Tibial nerve (tissue), 4 donors: ENCODE data around the gene FNTB. TPM values are rescaled to one million over a fixed set of nuclear protein-coding genes. Genes with fewer than 3 reads are reported as not detected.

Experiments used
- DNase-seq, 2 donors: peaks; one replicate each; pipeline ENCODE4 v3.0.0-alpha.2; 2019; ENCODE audit warnings: low spot score in 2 of 2
- H3K27ac ChIP-seq, 4 donors: fragments of 200-600 bp; sonication (generic) in 3 of 4; one replicate each; pipeline ENCODE4 v1.5.1; 2017 to 2019; ENCODE audit warnings: mild to moderate bottlenecking in 1 of 4
- H3K27me3 ChIP-seq, 2 donors: fragments of 200-600 bp; sonication (generic) in 1 of 2; one replicate each; pipeline versions ENCODE4 v1.5.1 to v1.6.0; 2017 to 2019
- H3K36me3 ChIP-seq, 3 donors: fragments of 200-600 bp; sonication (generic); one replicate each; pipeline ENCODE4 v1.5.1; 2018 to 2019
- H3K4me1 ChIP-seq, 4 donors: fragments of 200-600 bp; sonication (generic) in 3 of 4; one replicate each; pipeline ENCODE4 v1.5.1; 2017 to 2019
- H3K4me3 ChIP-seq, 4 donors: fragments of 200-600 bp; sonication (generic) in 3 of 4; one replicate each; pipeline ENCODE4 v1.5.1; 2017 to 2019; ENCODE audit warnings: mild to moderate bottlenecking in 1 of 4, moderate library complexity in 1 of 4
- H3K9me3 ChIP-seq, 4 donors: fragments of 200-600 bp; sonication (generic) in 3 of 4; one replicate each; pipeline ENCODE4 v1.5.1; 2017 to 2019
- CTCF ChIP-seq, 5 experiments: fragments of 200-600 bp in 3 of 5; fragments of 450-650 bp in 2 of 5; sonication (generic) in 3 of 5; IDR thresholded peaks; one replicate each; pipeline ENCODE4 v1.5.1; 2016 to 2019; ENCODE audit warnings: antibody characterized with exemption in 5 of 5, mild to moderate bottlenecking in 3 of 5, moderate library complexity in 2 of 5
- EP300 ChIP-seq, 2 donors: sonication (generic); formaldehyde crosslinking; IDR thresholded peaks; one replicate each; pipeline ENCODE4 v1.6.1; 2017; ENCODE audit warnings: antibody characterized with exemption in 2 of 2, mild to moderate bottlenecking in 1 of 2
- POLR2A ChIP-seq, 2 donors: fragments of 450-650 bp; IDR thresholded peaks; one replicate each; pipeline ENCODE4 v1.6.1; 2017; ENCODE audit warnings: antibody characterized with exemption in 2 of 2, mild to moderate bottlenecking in 2 of 2, moderate library complexity in 2 of 2
- WGBS, 2 donors: methylation state at CpG; one replicate each; pipeline ENCODE4 v1.1.5; 2018; 5-methylcytosine and 5-hydroxymethylcytosine counted together
- total RNA-seq, 4 donors: library from RNA; depleted of rRNA; stranded (reverse); fragments of >200 nt; gene quantifications; one replicate each; pipeline ENCODE4 v1.1.0, GENCODE V29; 2016

Gene FNTB
- total RNA-seq, 4 donors from 2014 or later = 21.0 to 34.5 (median 31.0) TPM

- TF ChIP-seq EP300 (IDR thresholded peaks at IDR 0.05) (no peak), CTCF (IDR thresholded peaks at IDR 0.05) (no peak), POLR2A (IDR thresholded peaks at IDR 0.05) (no peak)
- Histone ChIP-seq H3K9me3 (no peaks in the 10 kb centered on the region), H3K27me3 (no peaks in the 10 kb centered on the region), H3K4me3 (no peak overlapping the region), H3K36me3 (no peaks in the 10 kb centered on the region), H3K27ac (peak overlapping the region in 1 of 4 donors; percentile 26), H3K4me1 (peaks cover 0 to 23% (median 7%) of the 10 kb centered on the region in 4 donors)
- DNase-seq = no peak
- 78 to 82% methylated on average over 5 of the region's 5 CpGs for WGBS, 2 donors
Observed at GRCh38 chr14:64992328-64992885, 5.7 kb downstream of the FNTB start.

- no peak for DNase-seq
- Histone ChIP-seq H3K9me3 (no peaks in the 10 kb centered on the region), H3K27me3 (no peaks in the 10 kb centered on the region), H3K36me3 (no peaks in the 10 kb centered on the region), H3K27ac (peak overlapping the region in 1 of 4 donors; percentile 26), H3K4me1 (peaks cover 0 to 16% (median 2%) of the 10 kb centered on the region in 4 donors), H3K4me3 (no peak overlapping the region)
- TF ChIP-seq POLR2A (IDR thresholded peaks at IDR 0.05) (no peak), CTCF (IDR thresholded peaks at IDR 0.05) (no peak), EP300 (IDR thresholded peaks at IDR 0.05) (no peak)
- 98% methylated on average over 3 of the region's 3 CpGs for WGBS, 2 donors
Observed at GRCh38 chr14:64993266-64993930, 6.7 kb downstream of the FNTB start.

- no peaks in the 10 kb centered on the region for H3K36me3 ChIP-seq
- no peak for TF ChIP-seq POLR2A (IDR thresholded peaks at IDR 0.05)
- TF ChIP-seq EP300 (IDR thresholded peaks at IDR 0.05) = no peak
- TF ChIP-seq CTCF (IDR thresholded peaks at IDR 0.05) = no peak
Observed at GRCh38 chr14:64994540-64994939, 7.8 kb downstream of the FNTB start.

GRCh38 chr14:64995291-64995690 is 8.6 kb downstream of the FNTB start:
- no peaks in the 10 kb centered on the region for H3K36me3 ChIP-seq
- no peak for TF ChIP-seq POLR2A (IDR thresholded peaks at IDR 0.05)
- no peak for TF ChIP-seq EP300 (IDR thresholded peaks at IDR 0.05)
- no peak for TF ChIP-seq CTCF (IDR thresholded peaks at IDR 0.05)
- H3K9me3 ChIP-seq = no peaks in the 10 kb centered on the region
- no peak overlapping the region for H3K4me3 ChIP-seq
- 93 to 96% methylated on average over 3 of the region's 3 CpGs for WGBS, 2 donors
- H3K27ac ChIP-seq = no peak overlapping the region
- H3K4me1 ChIP-seq = peaks cover 0 to 12% (median 2%) of the 10 kb centered on the region in 4 donors
- DNase-seq = no peak
- no peaks in the 10 kb centered on the region for H3K27me3 ChIP-seq

More at GRCh38 chr14:64994540-64994939, 7.8 kb downstream of the FNTB start:
- Histone ChIP-seq H3K9me3 (no peaks in the 10 kb centered on the region), H3K27ac (no peak overlapping the region), H3K4me1 (peaks cover 0 to 16% (median 2%) of the 10 kb centered on the region in 4 donors), H3K4me3 (no peak overlapping the region), H3K27me3 (no peaks in the 10 kb centered on the region)
- WGBS, 2 donors = 90 to 93% methylated on average over 2 of the region's 2 CpGs
- no peak for DNase-seq

GRCh38 chr14:64997108-64997794 is 10.6 kb downstream of the FNTB start:
- 88 to 92% methylated on average over 7 of the region's 7 CpGs for WGBS, 2 donors
- Histone ChIP-seq H3K9me3 (no peaks in the 10 kb centered on the region), H3K4me3 (no peak overlapping the region), H3K27me3 (no peaks in the 10 kb centered on the region), H3K36me3 (no peaks in the 10 kb centered on the region), H3K27ac (no peak overlapping the region), H3K4me1 (peaks cover 0 to 12% (median 2%) of the 10 kb centered on the region in 4 donors)
- TF ChIP-seq CTCF (IDR thresholded peaks at IDR 0.05) = no peak
- TF ChIP-seq POLR2A (IDR thresholded peaks at IDR 0.05) = no peak
- no peak for TF ChIP-seq EP300 (IDR thresholded peaks at IDR 0.05)
- no peak for DNase-seq
